Germinal center (tissue), 1 donor: ENCODE results near the gene TOM1.

Experiments used
- DNase-seq: peaks from one replicate; pipeline ENCODE4 v3.0.0; 2012; ENCODE audit warnings: mixed read lengths, low spot score

Gene TOM1

DNA sequence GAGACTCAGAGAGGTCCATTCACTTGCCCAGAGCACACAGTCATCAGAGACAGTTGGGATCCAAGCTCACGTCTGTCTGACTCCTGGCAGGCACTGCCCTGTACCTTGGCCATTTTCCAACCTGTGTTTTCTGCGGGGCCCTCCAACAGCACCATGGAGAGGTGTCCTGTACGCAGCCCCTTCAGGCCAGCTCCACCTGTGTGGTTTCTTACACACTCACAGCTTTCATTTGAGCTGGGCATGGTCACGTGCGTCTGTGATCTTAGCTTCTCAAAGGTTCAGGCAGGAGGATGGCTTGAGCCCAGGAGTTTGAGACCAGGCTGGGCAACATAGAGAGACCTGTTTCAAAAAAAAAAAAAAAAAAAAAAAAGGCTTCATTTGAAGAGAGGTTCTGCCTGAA lies 24.4 kb downstream of the TOM1 start:
- DNase-seq, result no peak

DNA sequence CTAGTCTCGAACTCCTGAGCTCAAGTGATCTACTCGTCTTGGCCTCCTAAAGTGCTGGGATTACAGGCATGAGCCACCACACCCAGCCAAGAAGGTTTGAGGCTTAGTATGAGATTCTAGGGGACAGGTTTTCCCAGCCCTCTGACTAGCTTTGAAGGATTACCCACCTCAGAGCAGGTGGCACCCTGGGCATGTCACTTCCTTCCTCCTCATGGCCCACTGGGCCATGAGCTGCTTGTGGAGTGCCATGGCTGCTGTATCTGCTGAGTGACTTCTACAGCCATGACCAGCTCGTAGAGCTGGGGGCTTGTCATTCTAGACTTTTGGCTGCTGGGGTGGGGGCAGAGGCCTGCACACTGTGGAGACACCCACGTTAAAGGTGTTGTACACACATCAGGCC lies 25.1 kb downstream of the TOM1 start:
- DNase-seq, result no peak

DNA sequence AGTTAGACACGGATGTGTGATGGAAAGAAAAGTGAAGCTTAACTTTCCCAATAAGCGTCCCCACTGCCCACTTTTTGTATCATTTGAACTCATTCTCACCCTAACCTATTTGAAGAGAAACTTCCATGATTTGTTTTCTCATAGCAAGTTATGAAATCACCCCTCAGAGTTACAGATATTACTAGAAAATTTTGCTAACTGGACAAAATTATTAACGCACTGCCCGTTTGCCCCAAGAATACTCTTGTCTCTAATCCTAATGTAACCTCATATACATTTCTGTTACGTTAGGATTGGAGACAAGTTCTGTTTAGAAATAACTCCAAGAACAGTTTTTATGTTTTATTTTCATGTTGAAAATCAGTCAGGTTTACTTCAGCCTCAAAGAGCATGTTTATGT lies 25.5 kb downstream of the TOM1 start:
- no peak for DNase-seq

DNA sequence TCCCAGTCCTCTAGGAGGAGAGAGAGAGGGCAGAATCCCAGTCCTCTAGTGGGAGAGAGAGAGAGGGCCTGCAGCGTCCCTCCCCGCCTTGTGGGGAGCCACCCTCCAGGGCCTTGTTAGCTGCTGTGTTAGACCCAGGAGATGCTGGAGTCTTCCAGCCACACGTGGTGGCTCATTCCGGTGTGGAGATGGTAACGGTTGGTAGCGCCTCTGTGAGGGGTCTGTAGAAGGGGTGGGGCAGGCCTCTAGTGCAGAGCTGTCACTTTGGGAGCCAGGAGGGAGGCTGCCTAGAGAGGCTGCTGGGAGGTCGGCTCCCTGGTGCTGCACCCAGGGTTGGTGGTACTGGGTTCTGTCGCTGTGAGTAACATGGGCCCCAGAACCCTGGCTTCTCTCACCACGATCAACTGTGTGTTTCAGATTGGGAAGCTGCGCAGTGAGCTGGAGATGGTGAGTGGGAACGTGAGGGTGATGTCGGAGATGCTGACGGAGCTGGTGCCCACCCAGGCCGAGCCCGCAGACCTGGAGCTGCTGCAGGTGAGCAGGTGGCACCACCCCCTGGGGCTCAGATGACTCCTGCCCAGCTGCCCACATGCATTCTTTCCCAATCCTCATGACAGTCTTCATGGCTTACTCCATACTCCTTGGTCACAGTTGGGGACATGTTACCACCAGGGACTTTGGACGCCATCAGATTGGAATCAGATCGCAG lies 27.3 kb downstream of the TOM1 start:
- no peak for DNase-seq

DNA sequence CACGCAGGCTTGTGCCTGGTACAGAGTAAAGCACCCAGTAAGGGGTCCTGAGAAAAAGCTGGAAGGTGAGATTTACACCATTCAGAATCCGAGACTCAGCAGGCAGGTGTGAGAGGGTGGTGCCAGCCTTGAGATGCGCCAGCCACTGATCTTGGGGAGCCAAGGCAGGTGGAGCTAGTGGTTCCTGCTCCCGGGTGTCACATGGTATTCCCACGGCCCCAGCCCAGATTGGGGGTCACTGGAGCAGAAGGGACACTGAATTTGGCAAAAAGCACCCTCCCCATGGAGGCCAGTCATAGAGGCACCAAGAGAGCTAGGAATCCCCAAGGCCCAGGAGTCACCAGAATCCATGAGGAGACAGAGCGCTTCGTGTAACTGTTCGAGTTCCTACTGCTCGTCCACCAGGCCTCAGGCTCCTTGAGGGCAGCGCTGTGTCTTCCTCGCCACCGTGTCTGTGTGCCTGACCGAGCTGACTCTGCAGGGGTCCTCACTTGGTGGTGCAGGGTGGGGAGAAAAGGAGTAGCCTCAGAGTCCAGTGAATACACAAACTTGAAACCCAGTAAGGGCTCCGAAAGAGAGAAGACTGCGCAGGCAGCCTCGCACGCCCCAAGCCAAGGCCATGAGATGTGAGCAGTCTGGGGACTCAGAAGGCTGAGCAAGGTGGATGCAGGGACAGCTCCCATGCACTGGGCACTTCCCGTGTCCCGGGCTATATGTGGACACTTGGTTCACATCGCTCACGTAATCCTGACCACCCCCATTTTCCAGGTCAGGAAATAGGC lies 28.2 kb downstream of the TOM1 start:
- no peak for DNase-seq

DNA sequence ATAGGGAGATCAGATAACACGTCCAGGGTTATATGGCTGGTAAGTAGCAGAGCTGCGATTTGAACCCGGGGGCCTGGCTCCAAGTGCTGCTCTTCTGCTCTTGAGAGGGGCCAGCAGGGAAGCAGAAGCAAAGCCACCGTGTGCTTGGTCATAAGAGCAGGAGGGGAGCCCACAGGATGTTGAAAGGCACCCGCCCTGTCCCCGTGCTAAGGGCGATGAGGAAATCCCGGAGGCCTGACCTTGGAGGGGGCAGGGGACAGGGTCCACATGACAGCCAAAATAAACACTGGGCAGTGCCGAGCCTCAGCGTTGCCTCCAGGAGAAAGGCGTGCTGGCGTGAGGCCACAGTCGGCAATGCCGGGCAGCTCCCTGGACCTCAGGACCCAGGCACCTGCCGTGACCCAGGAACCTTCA lies 28.8 kb downstream of the TOM1 start:
- DNase-seq, result no peak

DNA sequence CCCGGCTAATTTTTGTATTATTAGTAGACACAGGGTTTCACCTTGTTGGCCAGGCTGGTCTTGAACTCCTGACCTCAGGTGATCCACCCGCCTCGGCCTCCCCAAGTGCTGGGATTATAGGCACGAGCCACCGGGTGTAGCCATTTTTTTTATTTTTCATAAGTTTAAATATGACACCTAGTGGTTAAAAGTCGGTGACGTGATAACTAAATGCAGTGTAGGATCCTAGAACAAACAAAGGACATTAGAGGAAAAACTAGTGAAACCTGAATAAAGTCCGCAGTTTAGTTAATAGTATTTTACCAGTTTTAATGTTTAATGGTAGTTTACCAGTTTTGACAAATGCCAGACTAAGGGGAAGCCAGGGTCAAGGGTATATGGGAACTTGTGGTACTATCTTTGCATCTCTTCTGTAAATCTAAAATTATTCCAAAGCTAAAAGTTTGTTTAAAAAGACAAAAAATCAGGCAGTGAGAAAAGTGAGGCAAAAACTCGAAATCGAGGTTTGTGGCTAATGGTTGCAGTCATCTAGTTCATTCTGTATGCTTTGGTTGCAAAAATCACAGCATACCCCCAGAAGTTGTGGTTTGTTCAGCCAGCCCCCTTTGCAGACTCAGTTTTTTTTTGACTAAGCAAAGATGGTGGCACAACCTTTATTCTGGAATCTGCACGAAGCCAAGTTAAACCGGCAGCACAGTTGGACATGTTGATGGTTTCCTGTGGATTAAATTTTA lies 29.6 kb downstream of the TOM1 start:
- no peak for DNase-seq

DNA sequence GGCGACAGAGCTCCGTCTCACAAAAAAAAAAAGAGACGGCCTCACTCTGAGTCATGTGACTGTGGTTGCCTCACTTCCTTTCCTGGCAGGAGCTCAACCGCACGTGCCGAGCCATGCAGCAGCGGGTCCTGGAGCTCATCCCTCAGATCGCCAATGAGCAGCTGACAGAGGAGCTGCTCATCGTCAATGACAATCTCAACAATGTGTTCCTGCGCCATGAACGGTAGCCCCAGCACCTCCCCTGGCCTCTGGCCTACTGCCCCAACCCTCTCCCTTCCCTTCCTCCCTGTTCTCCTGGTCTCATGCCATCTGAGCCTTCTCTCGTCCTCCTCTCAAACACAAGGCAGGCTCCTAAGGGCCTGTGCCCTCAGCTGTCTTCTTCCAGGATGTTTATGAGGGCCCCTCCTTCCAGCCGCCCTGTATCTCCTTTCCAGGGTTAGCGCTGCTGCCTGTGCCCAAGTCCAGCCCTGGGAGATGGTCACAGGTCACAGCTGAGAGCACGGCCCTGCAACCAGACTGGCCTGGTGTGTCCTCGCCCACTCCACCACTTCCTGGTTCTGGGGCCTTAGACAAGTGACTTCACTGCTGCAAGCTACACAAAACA lies 30.7 kb downstream of the TOM1 start:
- peak; percentile 44 for DNase-seq

DNA sequence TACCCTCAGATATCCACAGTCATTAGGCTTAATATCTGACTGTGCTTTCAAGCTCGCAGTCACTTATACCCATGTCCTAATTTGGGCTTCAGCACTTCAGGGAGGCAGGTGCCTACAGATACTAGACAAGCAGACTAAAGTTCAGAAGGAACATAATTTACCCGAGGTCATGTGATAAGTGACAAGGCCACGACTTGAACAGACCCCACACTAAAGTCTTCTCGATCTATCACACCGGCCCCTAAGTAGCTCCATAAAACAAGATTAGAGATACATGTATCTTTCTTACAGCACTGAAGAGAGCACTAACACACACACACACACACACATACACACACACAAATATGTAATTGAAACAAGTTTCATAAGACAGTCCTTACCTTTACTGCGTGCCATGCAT lies 32.6 kb downstream of the TOM1 start:
- DNase-seq, result no peak

DNA sequence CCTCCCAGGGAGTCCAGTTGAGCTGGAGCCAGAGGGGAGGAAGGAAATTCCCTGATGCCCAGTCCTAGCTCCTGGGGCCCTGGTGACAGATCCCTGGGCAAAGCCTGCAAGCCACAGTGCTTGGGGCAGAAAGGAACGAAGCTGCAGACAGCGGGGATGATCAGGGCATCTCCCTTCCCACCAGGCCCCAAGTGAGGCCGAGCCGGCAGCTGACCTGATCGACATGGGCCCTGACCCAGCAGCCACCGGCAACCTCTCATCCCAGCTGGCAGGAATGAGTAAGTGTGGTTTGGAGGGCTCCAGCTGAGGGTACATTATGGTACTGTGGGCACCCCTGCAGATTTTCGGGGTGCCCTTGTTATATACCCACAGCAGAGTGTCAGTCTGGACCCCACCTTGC lies 33.5 kb downstream of the TOM1 start:
- DNase-seq, result no peak

DNA sequence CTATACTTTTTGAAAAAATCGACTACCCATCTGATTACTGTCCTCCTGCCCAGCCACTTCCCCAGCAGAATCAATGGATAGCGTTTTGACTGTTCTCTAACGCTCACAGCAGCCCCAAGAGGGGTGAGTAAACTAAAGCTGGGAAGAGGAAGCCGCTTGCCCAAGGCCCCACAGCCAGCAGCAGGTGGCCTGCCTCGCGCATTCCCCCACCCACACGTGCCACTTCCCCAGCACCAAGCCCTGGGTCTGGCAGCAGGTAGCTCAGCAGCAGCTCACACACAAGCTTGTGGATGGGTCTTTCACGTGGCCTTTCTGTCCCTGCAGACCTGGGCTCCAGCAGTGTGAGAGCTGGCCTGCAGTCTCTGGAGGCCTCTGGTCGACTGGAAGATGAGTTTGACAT lies 34.3 kb downstream of the TOM1 start:
- peak; percentile 46 for DNase-seq

DNA sequence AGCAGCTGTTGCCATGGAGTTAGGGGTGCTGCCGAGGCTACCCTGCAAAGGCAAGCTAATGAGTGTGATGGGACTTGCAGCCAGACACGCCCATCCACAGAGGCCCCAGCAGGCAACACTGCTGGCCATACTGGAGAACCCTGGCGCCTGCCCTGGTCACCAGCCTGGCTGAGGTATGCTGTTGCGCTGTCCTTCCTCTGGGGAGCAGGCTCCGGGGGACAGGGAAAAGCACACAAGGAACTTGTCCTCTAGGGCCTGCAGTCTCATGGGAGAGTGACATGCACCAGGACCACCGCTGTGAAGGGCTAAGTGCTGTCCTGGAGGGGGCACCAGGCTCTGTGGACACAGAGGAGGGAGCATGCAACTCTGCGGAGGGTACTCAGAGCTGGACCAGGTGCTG lies 35.8 kb downstream of the TOM1 start:
- no peak for DNase-seq

DNA sequence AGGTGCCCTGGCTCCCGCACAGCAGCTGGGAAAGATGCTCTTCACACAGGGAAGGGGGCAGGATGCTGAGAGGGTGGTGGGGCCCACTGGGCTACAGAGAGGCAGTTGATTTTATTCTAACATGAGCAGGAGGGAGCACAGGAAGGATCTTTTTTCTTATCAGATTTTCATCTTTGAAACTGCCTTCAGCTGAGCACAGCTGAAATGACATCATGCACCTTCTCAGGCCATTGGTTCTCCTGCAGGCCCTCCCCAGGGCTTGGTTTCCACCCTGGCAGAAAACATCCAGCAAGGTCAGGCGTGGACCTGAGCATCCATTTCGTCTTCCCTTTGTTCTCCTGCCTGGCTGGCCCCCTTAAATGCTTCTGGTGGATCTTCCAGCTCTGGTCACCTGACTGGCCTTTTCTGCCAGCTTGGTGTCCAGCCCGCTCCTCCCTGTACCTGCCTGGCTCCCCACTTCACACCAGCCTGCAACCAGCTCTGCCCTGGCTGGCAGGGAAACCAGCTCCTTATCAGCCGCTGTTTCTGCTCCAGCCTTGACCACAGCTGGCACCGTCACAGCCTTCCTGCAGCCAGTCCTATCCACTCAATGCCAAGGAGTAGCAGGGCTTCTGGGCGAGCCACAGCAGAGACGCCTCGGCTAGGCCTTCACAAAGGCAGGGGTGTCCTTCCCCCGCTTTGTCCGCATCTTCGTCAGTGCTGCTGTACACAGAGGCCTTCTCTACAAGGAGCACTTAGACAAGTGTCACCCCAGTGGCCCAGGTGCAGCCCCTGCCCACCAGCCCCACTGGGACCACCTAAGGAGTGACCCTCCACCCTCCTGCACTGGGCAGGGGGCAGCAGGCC lies 36.5 kb downstream of the TOM1 start:
- no peak for DNase-seq

DNA sequence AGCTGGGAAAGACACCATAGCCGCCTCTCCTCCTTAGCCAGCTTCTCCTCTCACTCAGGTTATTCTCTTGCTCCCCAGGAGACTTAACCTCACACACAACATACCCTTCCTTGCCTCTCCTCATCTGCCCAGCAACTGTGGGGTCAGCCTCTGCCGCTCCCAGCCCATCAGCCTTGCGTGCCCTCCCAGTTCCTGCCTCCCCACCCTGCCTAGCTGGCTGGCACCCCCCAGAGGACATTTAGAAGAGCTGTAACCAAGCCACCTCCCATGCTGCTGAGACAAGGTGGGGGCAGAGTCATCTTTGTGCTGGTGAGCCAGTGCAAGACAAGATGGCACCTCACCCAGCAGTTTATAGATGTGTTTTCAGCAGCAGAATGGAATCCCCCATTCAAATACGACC lies 38.2 kb downstream of the TOM1 start:
- no peak for DNase-seq

DNA sequence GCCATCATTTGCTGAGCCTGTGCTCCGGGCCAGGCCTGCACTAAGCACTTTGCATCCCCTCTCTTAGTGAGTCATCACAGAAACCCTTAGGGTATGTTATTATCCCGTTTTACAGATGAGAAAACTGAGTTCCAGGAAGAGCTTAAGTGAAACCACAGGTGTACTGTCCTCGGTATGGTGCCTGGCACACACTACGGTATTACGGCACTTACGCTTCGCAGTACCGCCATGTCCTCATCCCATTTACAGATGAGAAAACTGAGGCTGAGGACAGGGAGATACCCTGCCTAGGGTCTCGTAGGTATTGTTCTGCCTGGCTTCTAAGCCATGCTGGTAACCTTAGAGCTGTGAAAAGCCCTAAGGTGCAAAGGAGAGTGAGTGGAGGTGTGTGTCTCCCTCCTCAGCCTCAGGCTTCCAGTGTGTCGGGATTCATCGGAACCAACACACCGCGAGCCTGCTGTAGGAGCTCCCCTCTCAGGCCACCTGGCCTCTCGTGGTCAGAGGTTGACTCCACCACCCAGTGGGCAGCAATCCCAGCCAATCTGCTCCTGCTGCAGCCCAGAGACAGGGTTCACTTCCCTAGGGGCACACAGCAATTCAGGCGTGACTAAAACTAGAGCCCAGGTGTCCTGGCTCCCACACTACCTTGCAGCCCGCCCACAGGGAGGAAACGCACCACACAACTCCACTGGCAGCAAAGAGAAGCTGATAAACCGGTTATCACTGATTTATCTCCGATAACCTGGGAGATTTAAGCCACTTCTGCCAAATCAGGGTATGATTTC lies 41.6 kb downstream of the TOM1 start:
- peak; percentile 46 for DNase-seq

DNA sequence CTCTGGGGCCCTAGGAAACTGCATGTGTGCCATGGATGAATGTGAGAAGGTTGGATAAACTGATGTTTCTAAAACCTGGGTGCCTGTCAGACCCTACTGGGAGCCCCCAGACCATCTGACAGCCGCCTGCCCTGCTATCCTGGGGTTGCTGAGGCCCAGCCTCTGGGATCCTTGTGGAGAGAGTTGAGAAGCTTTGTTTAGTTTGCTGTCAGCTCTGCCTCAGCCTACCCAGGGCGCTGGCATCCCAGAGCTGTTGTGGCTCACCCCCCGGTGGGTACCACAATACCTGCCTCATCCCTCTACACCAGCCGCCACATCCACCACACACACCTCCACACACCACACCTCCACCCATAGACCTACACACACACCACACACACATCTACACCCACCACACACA lies 42.7 kb downstream of the TOM1 start:
- no peak for DNase-seq

DNA sequence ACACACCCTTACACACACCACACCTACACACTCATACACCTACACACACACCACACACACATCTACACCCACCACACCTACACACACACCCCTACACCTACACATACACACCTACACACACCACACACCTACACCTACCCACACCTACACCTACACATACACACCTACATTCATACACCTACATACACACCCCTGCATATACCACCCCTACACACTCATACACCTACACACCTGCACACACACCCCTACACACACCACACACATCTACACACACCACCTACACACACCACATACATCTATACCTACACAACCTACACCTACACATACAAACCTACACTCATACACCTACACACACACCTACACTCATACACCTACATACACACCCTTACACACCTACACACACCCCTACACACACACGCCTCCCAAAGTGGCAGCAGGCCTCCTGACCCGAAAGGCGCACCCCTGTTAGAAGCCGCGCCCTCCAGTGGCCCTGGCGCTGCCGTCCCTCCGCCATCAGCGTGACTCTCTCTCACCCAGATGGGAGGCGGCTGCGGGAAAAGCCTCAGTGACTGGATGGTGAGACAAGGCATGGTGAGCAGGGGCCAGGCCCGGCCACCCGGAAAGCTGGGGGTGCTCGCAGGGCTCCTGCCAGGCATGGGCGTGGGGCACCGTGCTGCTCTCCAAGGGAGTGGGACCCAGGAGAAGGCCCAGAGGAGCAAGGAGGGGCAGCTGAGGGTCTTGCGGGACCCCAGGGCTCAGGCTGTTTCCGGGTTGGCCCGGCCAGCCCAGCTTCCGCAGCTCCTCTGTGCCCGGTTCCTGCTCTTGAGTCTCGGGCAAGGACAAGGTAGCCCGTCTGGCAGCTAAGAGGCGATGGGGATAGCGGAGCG lies 44.2 kb downstream of the TOM1 start:
- DNase-seq, result no peak

DNA sequence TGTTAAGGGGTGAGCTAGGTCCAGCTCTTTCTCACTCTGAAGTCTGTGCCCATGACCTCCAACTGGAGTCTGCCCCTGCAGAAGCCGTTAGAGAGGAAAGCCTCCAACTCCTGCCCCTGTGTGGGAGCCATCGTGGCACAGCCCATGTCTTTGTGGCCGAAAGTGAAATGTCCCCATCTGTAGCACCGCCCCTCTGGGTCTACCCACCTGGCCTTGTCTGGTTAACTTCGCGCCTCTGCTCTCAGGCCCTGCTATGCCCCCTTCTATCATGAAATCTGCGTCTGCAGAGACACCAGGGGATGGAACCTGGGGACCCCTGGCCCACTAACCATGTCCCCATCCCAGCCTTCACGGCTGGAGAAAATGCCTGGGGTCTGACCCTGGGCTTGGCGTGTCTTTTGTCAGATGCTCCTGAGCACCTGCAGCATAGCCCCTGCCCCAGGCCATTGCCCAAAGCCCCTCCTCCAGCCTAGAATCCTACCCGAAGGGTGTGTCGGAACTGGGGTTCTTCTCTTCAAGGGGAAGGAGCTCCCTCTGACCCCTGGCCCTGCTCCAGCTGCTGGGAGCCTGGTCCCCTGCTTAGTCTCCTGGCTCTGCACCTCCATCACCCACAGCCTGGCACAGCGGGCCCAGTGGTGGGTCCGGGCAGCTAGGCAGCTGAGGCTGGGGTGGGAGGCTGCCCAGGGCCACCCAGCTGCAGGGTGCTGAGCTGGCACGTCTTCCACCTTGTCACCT lies 45.4 kb downstream of the TOM1 start:
- no peak for DNase-seq

DNA sequence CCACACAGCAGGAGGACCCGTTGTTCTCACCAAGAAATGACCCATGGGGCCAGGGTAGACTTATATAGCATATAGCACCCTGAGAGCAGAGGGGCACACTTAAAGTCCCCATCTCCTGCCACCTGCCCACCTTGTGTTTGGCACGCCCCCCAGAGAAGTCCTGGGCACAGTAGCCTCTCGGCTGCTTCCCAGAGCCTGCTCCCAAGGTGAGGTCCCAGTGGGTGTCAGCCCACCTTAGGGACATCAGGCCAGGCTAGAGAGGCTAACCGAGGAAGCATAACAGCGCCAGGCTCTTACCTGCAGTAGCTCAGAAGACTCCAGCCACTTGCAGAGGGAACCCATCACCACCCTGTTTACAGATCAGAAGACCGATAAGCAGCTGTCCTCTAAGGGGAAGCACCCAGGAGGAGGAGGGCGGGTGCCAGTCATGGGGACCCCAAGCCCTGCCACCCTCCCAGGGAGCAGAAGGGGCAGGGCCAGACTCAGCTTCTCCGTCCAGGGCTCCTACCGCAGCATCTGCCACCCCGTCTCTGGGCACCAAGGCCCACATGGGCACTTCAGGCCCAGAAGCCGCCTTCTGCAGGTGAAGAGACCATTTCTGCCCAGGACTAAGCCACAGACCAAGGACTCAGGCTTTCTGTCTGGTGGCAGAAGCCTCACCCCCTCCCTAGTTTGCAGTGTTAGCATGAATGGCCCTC lies 46.3 kb downstream of the TOM1 start:
- DNase-seq, result no peak
